Measurements from ENCODE around the gene DNAI2. TPM values are rescaled to one million over a fixed set of nuclear protein-coding genes. Genes with fewer than 3 reads are reported as not detected.

The DNAI2 gene
- total RNA-seq, 1 experiment from 2014 or later, result not detected

DNA sequence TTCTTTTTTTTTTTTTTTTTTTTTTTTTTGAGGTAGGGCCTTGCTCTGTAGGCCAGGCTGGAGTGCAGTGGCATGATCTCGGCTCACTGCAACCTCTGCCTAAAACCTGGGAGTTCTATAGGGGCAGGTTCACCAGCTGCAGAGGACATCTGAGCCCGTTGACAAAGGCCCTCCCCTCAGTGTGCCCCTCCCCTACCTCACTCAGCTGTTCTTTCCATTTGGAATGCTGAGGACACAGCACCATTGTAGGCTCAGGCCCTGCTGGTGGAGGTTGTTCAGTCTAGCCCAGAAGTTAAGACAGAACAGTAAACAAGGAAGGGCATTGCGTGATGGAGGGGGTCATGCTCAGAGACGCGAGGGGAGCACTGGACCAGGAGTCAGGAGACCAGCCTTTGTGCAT is 30.1 kb downstream of the DNAI2 start:
- ChIA-PET RAD21 (ENCODE audit: low non-redundant PET in 1 of 2, low total read pairs in 2 of 2, uncharacterized antibody in 2 of 2, unreplicated experiment in 2 of 2) (no interaction called here), POLR2A (interaction anchor here (1.2 kb wide), 1 partner anchor 15 kb away, joined by 3 read pairs; no protein-coding TSS in a partner anchor), CTCF (interaction anchor here (0.7 to 1.8 kb wide), 3 partner anchors 57 to 64 kb away, joined by 5 to 6 read pairs (median 5); partner anchors contain the start of gene BTBD17)
- no peaks in the 10 kb centered on the region for H3K36me3 ChIP-seq (ENCODE audit: control insufficient read depth in 1 of 2, insufficient read depth in 2 of 2, low read length in 2 of 2)
- no peaks in the 10 kb centered on the region for H3K27me3 ChIP-seq (ENCODE audit: insufficient read depth, low read length)
- BruUV-seq (replicated peaks), result no TSS peak
- H3K9ac ChIP-seq (ENCODE audit: low read length), result no peak overlapping the region
- H3K9me2 ChIP-seq (ENCODE audit: insufficient read depth), result no peaks in the 10 kb centered on the region
- no peak overlapping the region for H3K4me2 ChIP-seq (ENCODE audit: low read length)
- H2AFZ ChIP-seq (ENCODE audit: low read depth, low read length, poor library complexity, severe bottlenecking), result no peak overlapping the region
- no peak for DNase-seq (ENCODE audit: low read depth, low spot score)
- peaks cover 0 to 3% of the 10 kb centered on the region in 2 experiments; a peak in 1 of 4 replicates for H3K4me1 ChIP-seq (ENCODE audit: control insufficient read depth in 1 of 2, insufficient read depth in 2 of 2, low read length in 2 of 2)
- H3K79me2 ChIP-seq (ENCODE audit: insufficient read depth, low read length), result no peaks in the 10 kb centered on the region
- no peak overlapping the region for H3K27ac ChIP-seq (ENCODE audit: low read depth, low read length)
- intact Hi-C loops (cut with micrococcal nuclease), result loop anchor here (10.0 kb wide), 1 partner anchor 301 kb away; no protein-coding TSS in a partner anchor
- no peak for ATAC-seq
- TF ChIP-seq, protein P1, sequence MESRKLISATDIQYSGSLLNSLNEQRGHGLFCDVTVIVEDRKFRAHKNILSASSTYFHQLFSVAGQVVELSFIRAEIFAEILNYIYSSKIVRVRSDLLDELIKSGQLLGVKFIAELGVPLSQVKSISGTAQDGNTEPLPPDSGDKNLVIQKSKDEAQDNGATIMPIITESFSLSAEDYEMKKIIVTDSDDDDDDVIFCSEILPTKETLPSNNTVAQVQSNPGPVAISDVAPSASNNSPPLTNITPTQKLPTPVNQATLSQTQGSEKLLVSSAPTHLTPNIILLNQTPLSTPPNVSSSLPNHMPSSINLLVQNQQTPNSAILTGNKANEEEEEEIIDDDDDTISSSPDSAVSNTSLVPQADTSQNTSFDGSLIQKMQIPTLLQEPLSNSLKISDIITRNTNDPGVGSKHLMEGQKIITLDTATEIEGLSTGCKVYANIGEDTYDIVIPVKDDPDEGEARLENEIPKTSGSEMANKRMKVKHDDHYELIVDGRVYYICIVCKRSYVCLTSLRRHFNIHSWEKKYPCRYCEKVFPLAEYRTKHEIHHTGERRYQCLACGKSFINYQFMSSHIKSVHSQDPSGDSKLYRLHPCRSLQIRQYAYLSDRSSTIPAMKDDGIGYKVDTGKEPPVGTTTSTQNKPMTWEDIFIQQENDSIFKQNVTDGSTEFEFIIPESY (IDR thresholded peaks at IDR 0.05; ENCODE audit: extremely low read depth, insufficient replicate concordance, low read length), result no peak
- TF ChIP-seq ZFX (IDR thresholded peaks at IDR 0.05), result no peak
- TF ChIP-seq, protein P2, sequence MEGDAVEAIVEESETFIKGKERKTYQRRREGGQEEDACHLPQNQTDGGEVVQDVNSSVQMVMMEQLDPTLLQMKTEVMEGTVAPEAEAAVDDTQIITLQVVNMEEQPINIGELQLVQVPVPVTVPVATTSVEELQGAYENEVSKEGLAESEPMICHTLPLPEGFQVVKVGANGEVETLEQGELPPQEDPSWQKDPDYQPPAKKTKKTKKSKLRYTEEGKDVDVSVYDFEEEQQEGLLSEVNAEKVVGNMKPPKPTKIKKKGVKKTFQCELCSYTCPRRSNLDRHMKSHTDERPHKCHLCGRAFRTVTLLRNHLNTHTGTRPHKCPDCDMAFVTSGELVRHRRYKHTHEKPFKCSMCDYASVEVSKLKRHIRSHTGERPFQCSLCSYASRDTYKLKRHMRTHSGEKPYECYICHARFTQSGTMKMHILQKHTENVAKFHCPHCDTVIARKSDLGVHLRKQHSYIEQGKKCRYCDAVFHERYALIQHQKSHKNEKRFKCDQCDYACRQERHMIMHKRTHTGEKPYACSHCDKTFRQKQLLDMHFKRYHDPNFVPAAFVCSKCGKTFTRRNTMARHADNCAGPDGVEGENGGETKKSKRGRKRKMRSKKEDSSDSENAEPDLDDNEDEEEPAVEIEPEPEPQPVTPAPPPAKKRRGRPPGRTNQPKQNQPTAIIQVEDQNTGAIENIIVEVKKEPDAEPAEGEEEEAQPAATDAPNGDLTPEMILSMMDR (IDR thresholded peaks at IDR 0.05 in 2 of 3, conservative IDR thresholded peaks at IDR 0.05 in 1 of 3; ENCODE audit: borderline replicate concordance in 1 of 3, insufficient read depth in 1 of 3, low read depth in 2 of 3, low read length in 2 of 3), result no peak
- no peak for TF ChIP-seq SRF (IDR thresholded peaks at IDR 0.05; ENCODE audit: low read depth)
- no peak for TF ChIP-seq FOSL1 (IDR thresholded peaks at IDR 0.05; ENCODE audit: low read depth)
- no peak for TF ChIP-seq SIN3A (IDR thresholded peaks at IDR 0.05; ENCODE audit: low read depth)
- no peak for TF ChIP-seq POLR2AphosphoS5 (IDR thresholded peaks at IDR 0.05; ENCODE audit: low read depth, low read length)
- TF ChIP-seq CEBPB (IDR thresholded peaks at IDR 0.05; ENCODE audit: low read depth), result no peak
- TF ChIP-seq TCF7L2 (IDR thresholded peaks at IDR 0.05; ENCODE audit: borderline replicate concordance, extremely low read depth, insufficient read depth, insufficient read length), result no peak
- TF ChIP-seq JUND (IDR thresholded peaks at IDR 0.05), result no peak
- TF ChIP-seq, protein P3, sequence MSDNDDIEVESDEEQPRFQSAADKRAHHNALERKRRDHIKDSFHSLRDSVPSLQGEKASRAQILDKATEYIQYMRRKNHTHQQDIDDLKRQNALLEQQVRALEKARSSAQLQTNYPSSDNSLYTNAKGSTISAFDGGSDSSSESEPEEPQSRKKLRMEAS (IDR thresholded peaks at IDR 0.05), result no peak
- TF ChIP-seq ZNF274 (IDR thresholded peaks at IDR 0.05; ENCODE audit: low read depth, low read length), result no peak
- TF ChIP-seq, protein P4, sequence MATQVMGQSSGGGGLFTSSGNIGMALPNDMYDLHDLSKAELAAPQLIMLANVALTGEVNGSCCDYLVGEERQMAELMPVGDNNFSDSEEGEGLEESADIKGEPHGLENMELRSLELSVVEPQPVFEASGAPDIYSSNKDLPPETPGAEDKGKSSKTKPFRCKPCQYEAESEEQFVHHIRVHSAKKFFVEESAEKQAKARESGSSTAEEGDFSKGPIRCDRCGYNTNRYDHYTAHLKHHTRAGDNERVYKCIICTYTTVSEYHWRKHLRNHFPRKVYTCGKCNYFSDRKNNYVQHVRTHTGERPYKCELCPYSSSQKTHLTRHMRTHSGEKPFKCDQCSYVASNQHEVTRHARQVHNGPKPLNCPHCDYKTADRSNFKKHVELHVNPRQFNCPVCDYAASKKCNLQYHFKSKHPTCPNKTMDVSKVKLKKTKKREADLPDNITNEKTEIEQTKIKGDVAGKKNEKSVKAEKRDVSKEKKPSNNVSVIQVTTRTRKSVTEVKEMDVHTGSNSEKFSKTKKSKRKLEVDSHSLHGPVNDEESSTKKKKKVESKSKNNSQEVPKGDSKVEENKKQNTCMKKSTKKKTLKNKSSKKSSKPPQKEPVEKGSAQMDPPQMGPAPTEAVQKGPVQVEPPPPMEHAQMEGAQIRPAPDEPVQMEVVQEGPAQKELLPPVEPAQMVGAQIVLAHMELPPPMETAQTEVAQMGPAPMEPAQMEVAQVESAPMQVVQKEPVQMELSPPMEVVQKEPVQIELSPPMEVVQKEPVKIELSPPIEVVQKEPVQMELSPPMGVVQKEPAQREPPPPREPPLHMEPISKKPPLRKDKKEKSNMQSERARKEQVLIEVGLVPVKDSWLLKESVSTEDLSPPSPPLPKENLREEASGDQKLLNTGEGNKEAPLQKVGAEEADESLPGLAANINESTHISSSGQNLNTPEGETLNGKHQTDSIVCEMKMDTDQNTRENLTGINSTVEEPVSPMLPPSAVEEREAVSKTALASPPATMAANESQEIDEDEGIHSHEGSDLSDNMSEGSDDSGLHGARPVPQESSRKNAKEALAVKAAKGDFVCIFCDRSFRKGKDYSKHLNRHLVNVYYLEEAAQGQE (IDR thresholded peaks at IDR 0.05; ENCODE audit: low read depth), result no peak
- TF ChIP-seq YY1 (IDR thresholded peaks at IDR 0.05; ENCODE audit: extremely low read depth, insufficient replicate concordance, low read depth, low read length), result no peak
- TF ChIP-seq, protein P5, sequence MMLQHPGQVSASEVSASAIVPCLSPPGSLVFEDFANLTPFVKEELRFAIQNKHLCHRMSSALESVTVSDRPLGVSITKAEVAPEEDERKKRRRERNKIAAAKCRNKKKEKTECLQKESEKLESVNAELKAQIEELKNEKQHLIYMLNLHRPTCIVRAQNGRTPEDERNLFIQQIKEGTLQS (IDR thresholded peaks at IDR 0.05), result no peak
- no peak overlapping the region for H3K4me3 ChIP-seq (replicated peaks in 1 of 2; ENCODE audit: low read depth in 1 of 2, low read length in 2 of 2)
- H4K20me1 ChIP-seq (ENCODE audit: insufficient read depth), result no peaks in the 10 kb centered on the region
- H3K9me3 ChIP-seq (ENCODE audit: control insufficient read depth in 1 of 2, insufficient read depth in 1 of 2, low read depth in 1 of 2, low read length in 2 of 2), result no peaks in the 10 kb centered on the region

Measured in HCT116 (cell line).